SK-N-SH treated with all-trans-retinoic acid at 6 μM for 48 hours (cell line): Measurements from ENCODE around the gene KANSL1L.

Experiments used
- ARNTL ChIP-seq: fragments of 450-650 bp; formaldehyde crosslinking; IDR thresholded peaks from 2 replicates; pipeline ENCODE4 v1.5.0; 2020; ENCODE audit warnings: low read depth, mild to moderate bottlenecking, moderate library complexity, borderline replicate concordance
- BACH2 ChIP-seq: fragments of 250-450 bp; sonication (Bioruptor Pico); IDR thresholded peaks from 2 replicates; pipeline ENCODE4 v1.9.0; 2021; ENCODE audit warnings: mild to moderate bottlenecking, borderline replicate concordance
- CREB5 ChIP-seq: fragments of 250-450 bp; sonication (Bioruptor Pico); IDR thresholded peaks from 2 replicates; pipeline ENCODE4 v1.5.1; 2020; ENCODE audit warnings: low read depth, mild to moderate bottlenecking, moderate library complexity
- ESRRG ChIP-seq: fragments of 250-450 bp; sonication (Bioruptor Pico); IDR thresholded peaks from 2 replicates; pipeline ENCODE4 v1.6.1; 2021; ENCODE audit warnings: mild to moderate bottlenecking
- GLIS3 ChIP-seq: fragments of 250-450 bp; sonication (Bioruptor Pico); IDR thresholded peaks from 2 replicates; pipeline ENCODE4 v1.5.0; 2020; ENCODE audit warnings: mild to moderate bottlenecking, moderate library complexity
- OSR1 ChIP-seq: fragments of 250-450 bp; sonication (Bioruptor Pico); IDR thresholded peaks from 2 replicates; pipeline ENCODE4 v1.8.0; 2022; ENCODE audit warnings: moderate library complexity, mild to moderate bottlenecking, inconsistent platforms
- POU6F1 ChIP-seq: fragments of 250-450 bp; sonication (Bioruptor Pico); IDR thresholded peaks from 2 replicates; pipeline ENCODE4 v1.8.0; 2021; ENCODE audit warnings: low read depth, mild to moderate bottlenecking, moderate library complexity, borderline replicate concordance
- PPARA ChIP-seq: fragments of 250-450 bp; sonication (Bioruptor Pico); IDR thresholded peaks from 2 replicates; pipeline ENCODE4 v1.5.0; 2020; ENCODE audit warnings: mild to moderate bottlenecking, borderline replicate concordance
- SNAI2 ChIP-seq: fragments of 250-450 bp; sonication (Bioruptor Pico); IDR thresholded peaks from 2 replicates; pipeline ENCODE4 v1.5.0; 2020; ENCODE audit warnings: mild to moderate bottlenecking, moderate library complexity
- TCF4 ChIP-seq: fragments of 250-450 bp; sonication (Bioruptor Pico); IDR thresholded peaks from 2 replicates; pipeline ENCODE4 v1.8.0; 2021; ENCODE audit warnings: mild to moderate bottlenecking, moderate library complexity, borderline replicate concordance
- TOX ChIP-seq: fragments of 250-450 bp; sonication (Bioruptor Pico); IDR thresholded peaks from 2 replicates; pipeline ENCODE4 v1.8.0; 2021; ENCODE audit warnings: mild to moderate bottlenecking, moderate library complexity, borderline replicate concordance
- ZFP3 ChIP-seq: fragments of 250-450 bp; sonication (Bioruptor Pico); IDR thresholded peaks from 2 replicates; pipeline ENCODE4 v1.5.0; 2020; ENCODE audit warnings: mild to moderate bottlenecking, moderate library complexity
- ZNF8 ChIP-seq: fragments of 450-650 bp; formaldehyde crosslinking; IDR thresholded peaks from 2 replicates; pipeline ENCODE4 v1.5.0; 2020; ENCODE audit warnings: mild to moderate bottlenecking, moderate library complexity
- TF ChIP-seq, protein P1 (sequence below): fragments of 250-450 bp; sonication (Bioruptor Pico); IDR thresholded peaks from 2 replicates; pipeline ENCODE4 v1.8.0; 2020; ENCODE audit warnings: mild to moderate bottlenecking, moderate library complexity, borderline replicate concordance

DNA sequence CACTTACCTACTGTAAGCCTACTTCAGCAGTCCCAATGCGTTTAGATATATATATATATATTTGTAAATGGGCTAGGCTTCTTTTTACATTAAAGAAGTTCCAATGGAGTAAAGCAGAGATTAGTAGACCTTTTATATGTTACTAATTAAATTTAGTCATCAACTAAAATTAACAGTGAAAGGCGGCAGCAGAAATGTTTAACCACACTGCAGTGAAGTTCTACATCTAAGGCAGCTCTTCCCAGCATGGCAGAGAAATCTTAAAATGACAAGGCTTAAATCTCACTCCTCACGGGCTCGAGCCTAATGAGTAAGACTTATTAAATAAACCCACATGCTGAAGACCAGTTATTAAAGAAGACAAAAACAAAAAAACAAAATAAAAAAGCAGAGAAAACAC, 19.1 kb upstream of the KANSL1L start:
- TF ChIP-seq TOX (CRISPR knock-in tag), result no peak
- no peak for TF ChIP-seq TCF4 (CRISPR knock-in tag)
- no peak for TF ChIP-seq SNAI2 (CRISPR knock-in tag)
- no peak for TF ChIP-seq POU6F1
- TF ChIP-seq, protein P1, sequence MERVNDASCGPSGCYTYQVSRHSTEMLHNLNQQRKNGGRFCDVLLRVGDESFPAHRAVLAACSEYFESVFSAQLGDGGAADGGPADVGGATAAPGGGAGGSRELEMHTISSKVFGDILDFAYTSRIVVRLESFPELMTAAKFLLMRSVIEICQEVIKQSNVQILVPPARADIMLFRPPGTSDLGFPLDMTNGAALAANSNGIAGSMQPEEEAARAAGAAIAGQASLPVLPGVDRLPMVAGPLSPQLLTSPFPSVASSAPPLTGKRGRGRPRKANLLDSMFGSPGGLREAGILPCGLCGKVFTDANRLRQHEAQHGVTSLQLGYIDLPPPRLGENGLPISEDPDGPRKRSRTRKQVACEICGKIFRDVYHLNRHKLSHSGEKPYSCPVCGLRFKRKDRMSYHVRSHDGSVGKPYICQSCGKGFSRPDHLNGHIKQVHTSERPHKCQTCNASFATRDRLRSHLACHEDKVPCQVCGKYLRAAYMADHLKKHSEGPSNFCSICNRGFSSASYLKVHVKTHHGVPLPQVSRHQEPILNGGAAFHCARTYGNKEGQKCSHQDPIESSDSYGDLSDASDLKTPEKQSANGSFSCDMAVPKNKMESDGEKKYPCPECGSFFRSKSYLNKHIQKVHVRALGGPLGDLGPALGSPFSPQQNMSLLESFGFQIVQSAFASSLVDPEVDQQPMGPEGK (CRISPR knock-in tag), result no peak
- TF ChIP-seq ZNF8, result no peak
- TF ChIP-seq OSR1 (CRISPR knock-in tag), result no peak
- TF ChIP-seq CREB5 (CRISPR knock-in tag), result no peak
- TF ChIP-seq ESRRG, result no peak
- no peak for TF ChIP-seq ZFP3 (CRISPR knock-in tag)
- TF ChIP-seq ARNTL (CRISPR knock-in tag), result no peak
- no peak for TF ChIP-seq PPARA
- TF ChIP-seq GLIS3 (CRISPR knock-in tag), result no peak
- TF ChIP-seq BACH2 (CRISPR knock-in tag), result no peak
